Neural progenitor cell (in vitro differentiated cells): ENCODE data around the gene GLTP. TPM values are rescaled to one million over a fixed set of nuclear protein-coding genes. Genes with fewer than 3 reads are reported as not detected.

Experiments used
- DNase-seq: peaks from one replicate; pipeline ENCODE4 v3.0.0-alpha.2; 2016; ENCODE audit warnings: low spot score
- H2AFZ ChIP-seq: fragments of 200-600 bp; sonication (generic); replicated peaks from 2 replicates; pipeline ENCODE4 v1.6.1; 2016; ENCODE audit warnings: antibody characterized with exemption
- H3F3A ChIP-seq: fragments of 200-600 bp; sonication (generic); 2 replicates; pipeline ENCODE4 v1.6.1; 2016; ENCODE audit warnings: antibody characterized with exemption, low read depth
- H3K27ac ChIP-seq: fragments of 200-600 bp; sonication (generic); 2 replicates; pipeline ENCODE4 v1.5.1; 2016; ENCODE audit warnings: mild to moderate bottlenecking
- H3K27me3 ChIP-seq: fragments of 200-600 bp; sonication (generic); 2 replicates; pipeline ENCODE4 v1.6.1; 2016; ENCODE audit warnings: mild to moderate bottlenecking, moderate library complexity
- H3K36me3 ChIP-seq: fragments of 200-600 bp; sonication (generic); 2 replicates; pipeline ENCODE4 v1.5.1; 2016
- H3K4me1 ChIP-seq: fragments of 200-600 bp; sonication (generic); 2 replicates; pipeline ENCODE4 v1.6.1; 2016; ENCODE audit warnings: mixed run types
- H3K4me2 ChIP-seq: fragments of 200-600 bp; sonication (generic); 2 replicates; pipeline ENCODE4 v1.6.1; 2016
- H3K4me3 ChIP-seq: fragments of 200-600 bp; sonication (generic); 2 replicates; pipeline ENCODE4 v1.5.1; 2016
- H3K79me2 ChIP-seq: fragments of 200-600 bp; sonication (generic); 2 replicates; pipeline ENCODE4 v1.6.1; 2016; ENCODE audit warnings: low read depth
- H3K9ac ChIP-seq: fragments of 200-600 bp; sonication (generic); 2 replicates; pipeline ENCODE4 v1.6.1; 2016
- H3K9me3 ChIP-seq: fragments of 200-600 bp; sonication (generic); 2 replicates; pipeline ENCODE4 v1.5.1; 2016; ENCODE audit warnings: low read depth
- H4K20me1 ChIP-seq: fragments of 200-600 bp; sonication (generic); 2 replicates; pipeline ENCODE4 v1.6.1; 2016; ENCODE audit warnings: low read depth
- H3K27ac Mint-ChIP-seq: 3 replicates; pipeline ENCODE4 v1.8.0; 2021; ENCODE audit warnings: mixed read lengths
- H3K27me3 Mint-ChIP-seq: 2 replicates; pipeline ENCODE4 v1.8.0; 2022; ENCODE audit warnings: low read depth, mild to moderate bottlenecking, inconsistent platforms, moderate library complexity, mixed read lengths; ENCODE audit not compliant: insufficient read depth
- H3K36me3 Mint-ChIP-seq: 3 replicates; pipeline ENCODE4 v1.8.0; 2021; ENCODE audit warnings: mixed read lengths
- H3K4me1 Mint-ChIP-seq: 3 replicates; pipeline ENCODE4 v1.8.0; 2021; ENCODE audit warnings: mixed read lengths
- H3K4me3 Mint-ChIP-seq: 3 replicates; pipeline ENCODE4 v1.8.0; 2021; ENCODE audit warnings: mild to moderate bottlenecking, moderate library complexity, mixed read lengths
- H3K9me3 Mint-ChIP-seq: 3 replicates; pipeline ENCODE4 v1.8.0; 2020; ENCODE audit warnings: mixed read lengths
- EZH2 ChIP-seq: fragments of 200-600 bp; sonication (generic); IDR thresholded peaks from 2 replicates; pipeline ENCODE4 v1.6.1; 2017; ENCODE audit warnings: antibody characterized with exemption, mild to moderate bottlenecking, moderate library complexity
- EZH2phosphoT487 ChIP-seq: fragments of 200-600 bp; sonication (generic); IDR thresholded peaks from 2 replicates; pipeline ENCODE4 v1.6.1; 2017; ENCODE audit warnings: antibody characterized with exemption
- total RNA-seq: library from RNA; depleted of rRNA; stranded (reverse); fragments of >200 nt; gene quantifications from 2 replicates; pipeline ENCODE4 v1.2.3, GENCODE V29; 2015; ENCODE audit warnings: low replicate concordance
- TF ChIP-seq, protein P1 (sequence below): fragments of 200-600 bp; sonication (generic); IDR thresholded peaks from 2 replicates; pipeline ENCODE4 v1.5.1; 2017; ENCODE audit warnings: antibody characterized with exemption, mild to moderate bottlenecking

GLTP gene
- total RNA-seq, 1 donor from 2014 or later = 24.0 TPM

DNA sequence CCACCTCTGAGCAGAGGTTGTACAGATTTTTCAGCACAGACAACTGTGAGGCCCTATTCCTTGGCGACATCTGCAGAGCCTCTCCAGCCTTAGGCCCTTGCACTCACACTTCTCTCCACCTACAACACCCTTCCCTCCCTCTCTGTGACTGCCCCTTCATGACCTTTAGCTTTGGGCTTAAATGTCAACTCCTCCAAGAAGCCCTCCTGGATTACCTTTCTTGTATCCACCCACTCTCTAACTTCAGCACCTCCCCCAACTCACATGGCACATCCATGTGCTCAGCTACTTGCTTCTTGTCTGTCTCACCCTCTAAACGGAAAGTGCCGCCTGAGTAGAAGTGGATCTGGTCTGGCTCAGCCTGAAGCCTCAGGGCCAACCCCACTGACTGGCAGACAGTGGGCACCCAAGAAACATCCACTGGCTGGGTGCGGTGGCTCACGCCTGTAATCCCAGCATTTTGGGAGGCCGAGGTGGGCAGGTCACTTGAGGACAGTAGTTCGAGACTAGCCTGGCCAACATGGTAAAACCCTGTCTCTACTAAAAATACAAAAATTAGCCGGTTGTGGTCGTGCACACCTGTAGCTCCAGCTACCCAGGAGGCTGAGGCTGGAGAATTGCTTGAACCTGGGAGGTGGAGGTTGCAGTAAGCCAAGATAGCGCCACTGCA lies 69.3 kb downstream of the GLTP start:
- Histone ChIP-seq H2AFZ (no peak overlapping the region), H3K4me2 (no peak overlapping the region), H3K27me3 (no peaks in the 10 kb centered on the region), H3K9me3 (no peaks in the 10 kb centered on the region), H3K4me3 (no peak overlapping the region), H3K27ac (no peak overlapping the region), H3K4me1 (peaks cover 5% of the 10 kb centered on the region), H3K36me3 (no peaks in the 10 kb centered on the region), H3K79me2 (no peaks in the 10 kb centered on the region), H3F3A (no peaks in the 10 kb centered on the region), H3K9ac (no peak overlapping the region), H4K20me1 (no peaks in the 10 kb centered on the region)
- TF ChIP-seq EZH2phosphoT487 (no peak), EZH2 (no peak)
- TF ChIP-seq, protein P1, sequence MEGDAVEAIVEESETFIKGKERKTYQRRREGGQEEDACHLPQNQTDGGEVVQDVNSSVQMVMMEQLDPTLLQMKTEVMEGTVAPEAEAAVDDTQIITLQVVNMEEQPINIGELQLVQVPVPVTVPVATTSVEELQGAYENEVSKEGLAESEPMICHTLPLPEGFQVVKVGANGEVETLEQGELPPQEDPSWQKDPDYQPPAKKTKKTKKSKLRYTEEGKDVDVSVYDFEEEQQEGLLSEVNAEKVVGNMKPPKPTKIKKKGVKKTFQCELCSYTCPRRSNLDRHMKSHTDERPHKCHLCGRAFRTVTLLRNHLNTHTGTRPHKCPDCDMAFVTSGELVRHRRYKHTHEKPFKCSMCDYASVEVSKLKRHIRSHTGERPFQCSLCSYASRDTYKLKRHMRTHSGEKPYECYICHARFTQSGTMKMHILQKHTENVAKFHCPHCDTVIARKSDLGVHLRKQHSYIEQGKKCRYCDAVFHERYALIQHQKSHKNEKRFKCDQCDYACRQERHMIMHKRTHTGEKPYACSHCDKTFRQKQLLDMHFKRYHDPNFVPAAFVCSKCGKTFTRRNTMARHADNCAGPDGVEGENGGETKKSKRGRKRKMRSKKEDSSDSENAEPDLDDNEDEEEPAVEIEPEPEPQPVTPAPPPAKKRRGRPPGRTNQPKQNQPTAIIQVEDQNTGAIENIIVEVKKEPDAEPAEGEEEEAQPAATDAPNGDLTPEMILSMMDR = no peak
- Mint-ChIP-seq H3K27ac (no peak overlapping the region), H3K27me3 (peaks cover 6% of the 10 kb centered on the region), H3K36me3 (no peaks in the 10 kb centered on the region), H3K4me1 (peaks cover 2% of the 10 kb centered on the region), H3K9me3 (no peaks in the 10 kb centered on the region), H3K4me3 (no peak overlapping the region)
- DNase-seq = no peak

DNA sequence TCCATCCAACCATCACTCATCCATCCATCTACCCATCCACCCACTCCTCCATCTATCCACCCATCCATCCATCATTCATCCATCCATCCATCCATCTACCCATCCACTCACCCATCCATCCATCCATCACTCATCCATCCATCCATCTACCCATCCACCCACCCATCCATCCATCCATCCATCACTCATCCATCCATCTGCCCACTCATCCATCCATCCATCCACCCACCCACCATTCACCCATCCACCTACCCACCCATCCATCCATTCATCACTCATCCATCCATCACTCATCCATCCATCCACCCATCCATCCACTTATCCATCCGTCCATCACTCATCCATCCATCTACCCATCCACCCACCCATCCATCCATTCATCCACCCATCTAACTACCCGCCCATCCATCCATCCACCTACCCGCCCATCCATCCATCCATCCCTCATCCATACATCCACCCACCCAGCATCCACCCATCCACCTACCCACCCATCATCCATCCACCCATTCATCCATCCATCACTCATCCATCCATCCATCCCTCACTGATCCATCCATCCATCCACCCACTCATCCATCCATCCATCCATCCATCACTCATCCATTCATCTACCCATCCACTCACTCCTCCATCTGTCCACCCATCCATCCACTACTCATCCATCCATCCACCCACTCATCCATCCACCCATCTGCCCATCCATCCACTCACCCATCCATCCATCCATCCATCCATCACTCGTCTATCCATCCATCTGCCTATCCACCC lies 71.3 kb downstream of the GLTP start:
- Histone ChIP-seq H3K27me3 (no peaks in the 10 kb centered on the region), H3K9ac (no peak overlapping the region), H3K79me2 (no peaks in the 10 kb centered on the region), H4K20me1 (no peaks in the 10 kb centered on the region), H3K4me3 (no peak overlapping the region), H2AFZ (no peak overlapping the region), H3F3A (no peaks in the 10 kb centered on the region), H3K36me3 (no peaks in the 10 kb centered on the region), H3K27ac (no peak overlapping the region), H3K9me3 (no peaks in the 10 kb centered on the region), H3K4me1 (peaks cover 5% of the 10 kb centered on the region), H3K4me2 (no peak overlapping the region)
- H3K9me3 Mint-ChIP-seq = no peaks in the 10 kb centered on the region
- peaks cover 2% of the 10 kb centered on the region for H3K4me1 Mint-ChIP-seq
- H3K27me3 Mint-ChIP-seq = peaks cover 11% of the 10 kb centered on the region
- H3K27ac Mint-ChIP-seq = no peak overlapping the region
- no peak overlapping the region for H3K4me3 Mint-ChIP-seq
- TF ChIP-seq EZH2 = no peak
- TF ChIP-seq EZH2phosphoT487 = no peak
- TF ChIP-seq, protein P1 = no peak
- DNase-seq = no peak
- no peaks in the 10 kb centered on the region for H3K36me3 Mint-ChIP-seq

DNA sequence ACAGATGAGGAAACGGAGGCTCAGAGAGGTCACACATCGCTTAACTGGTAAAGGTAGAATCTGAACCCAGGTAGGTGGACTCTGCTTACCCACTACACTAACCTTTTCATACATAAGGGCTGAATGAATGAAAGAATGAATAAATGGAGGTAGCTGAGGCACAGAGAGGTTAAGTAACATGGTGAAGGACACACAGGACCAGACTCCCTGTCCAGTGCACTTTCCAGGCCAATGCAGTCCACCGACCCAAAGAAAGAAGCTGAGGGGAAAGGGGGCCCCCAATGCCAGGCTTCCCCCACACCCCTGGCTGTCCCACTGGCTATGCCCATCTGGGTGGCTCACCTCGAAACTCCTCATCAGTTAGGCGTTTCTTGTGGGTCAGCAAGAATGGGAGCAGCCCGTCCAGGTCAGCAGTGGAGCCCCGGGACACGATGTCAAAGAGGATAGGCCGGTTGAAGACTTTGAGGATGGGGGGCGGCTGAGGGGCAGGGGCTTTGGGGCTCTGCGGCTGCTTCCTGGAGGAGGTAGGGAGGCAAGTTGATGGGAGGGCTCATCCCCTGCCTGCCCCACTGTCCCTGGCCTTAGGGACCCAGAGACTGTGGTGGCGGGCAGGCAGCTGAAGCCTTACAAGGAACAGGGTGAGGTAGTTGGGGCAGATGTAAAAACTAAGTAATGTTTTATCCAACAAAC lies 72.2 kb downstream of the GLTP start:
- Histone ChIP-seq H3F3A (no peaks in the 10 kb centered on the region), H3K27me3 (no peaks in the 10 kb centered on the region), H3K9me3 (no peaks in the 10 kb centered on the region), H3K79me2 (no peaks in the 10 kb centered on the region), H3K4me1 (peaks cover 5% of the 10 kb centered on the region), H3K27ac (no peak overlapping the region), H3K4me2 (no peak overlapping the region), H3K4me3 (no peak overlapping the region), H4K20me1 (no peaks in the 10 kb centered on the region), H2AFZ (no peak overlapping the region), H3K9ac (no peak overlapping the region), H3K36me3 (no peaks in the 10 kb centered on the region)
- no peak for DNase-seq
- Mint-ChIP-seq H3K4me1 (peaks cover 2% of the 10 kb centered on the region), H3K27ac (no peak overlapping the region), H3K4me3 (no peak overlapping the region), H3K36me3 (no peaks in the 10 kb centered on the region), H3K27me3 (peaks cover 14% of the 10 kb centered on the region), H3K9me3 (no peaks in the 10 kb centered on the region)
- TF ChIP-seq EZH2 (no peak), EZH2phosphoT487 (no peak)
- TF ChIP-seq, protein P1 = no peak
